Measurements from ENCODE around the gene TMEM81.

DNA sequence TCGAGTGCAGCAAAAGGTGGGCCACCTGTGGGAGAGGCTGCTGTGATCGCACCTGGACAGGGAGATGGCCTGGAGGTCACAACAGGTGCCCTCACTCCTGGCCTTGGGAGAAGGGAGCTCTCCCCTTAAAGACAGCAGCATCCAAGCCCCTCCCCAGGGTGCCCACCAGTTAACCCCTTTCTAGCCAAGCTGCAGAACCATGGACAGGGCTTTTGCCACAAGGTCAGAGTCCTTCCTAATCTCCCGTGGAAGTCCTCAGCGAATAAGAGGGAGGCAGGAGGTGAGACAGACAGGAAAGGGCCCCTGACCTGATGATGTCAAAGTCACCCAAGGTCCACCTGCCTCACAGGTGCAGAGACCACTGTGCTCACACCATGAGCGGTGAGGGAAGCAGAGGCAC, 39.5 kb downstream of the TMEM81 start:
- no peak for TF ChIP-seq POLR2A (IDR thresholded peaks at IDR 0.05; ENCODE audit: low read depth, low read length)
- TF ChIP-seq POLR2AphosphoS5 (IDR thresholded peaks at IDR 0.05; ENCODE audit: low read depth, low read length), result no peak
- no peak for TF ChIP-seq PAX5 (IDR thresholded peaks at IDR 0.05; ENCODE audit: insufficient read depth, low read length, severe bottlenecking)
- TF ChIP-seq POU2F2 (IDR thresholded peaks at IDR 0.05; ENCODE audit: low read depth, low read length), result no peak
- no peak for TF ChIP-seq SPI1 (IDR thresholded peaks at IDR 0.05; ENCODE audit: low read depth, low read length)
- TF ChIP-seq TAF1 (IDR thresholded peaks at IDR 0.05; ENCODE audit: low read depth, low read length), result no peak

Data from GM12891 (cell line).